K562 (cell line): ENCODE data around the gene ELMOD2. TPM values are rescaled to one million over a fixed set of nuclear protein-coding genes. Genes with fewer than 3 reads are reported as not detected.

ENCODE experiments used
- CHD2 ChIP-seq: IDR thresholded peaks from 2 replicates; pipeline ENCODE4 v1.6.1; 2011; ENCODE audit warnings: low read depth, low read length
- CHD4 ChIP-seq: fragments of 200-600 bp; sonication (generic); IDR thresholded peaks from 3 replicates; pipeline ENCODE4 v1.6.1; 2012; ENCODE audit warnings: low read depth, mild to moderate bottlenecking, mixed read lengths, low read length, inconsistent platforms; ENCODE audit not compliant: insufficient read depth, insufficient replicate concordance, poor library complexity, severe bottlenecking
- GATAD2B ChIP-seq: fragments of 450-650 bp; IDR thresholded peaks from 2 replicates; pipeline ENCODE4 v1.6.1; 2017; ENCODE audit warnings: mild to moderate bottlenecking, borderline replicate concordance
- KAT7 ChIP-seq: sonication (generic); formaldehyde crosslinking; IDR thresholded peaks from 2 replicates; pipeline ENCODE4 v1.8.0; 2022; ENCODE audit warnings: missing genetic modification reagents, mild to moderate bottlenecking, borderline replicate concordance
- MED1 ChIP-seq: sonication (generic); formaldehyde crosslinking; IDR thresholded peaks from 2 replicates; pipeline ENCODE4 v1.8.1; 2023; ENCODE audit warnings: missing genetic modification reagents, borderline replicate concordance
- NFYB ChIP-seq: IDR thresholded peaks from 2 replicates; pipeline ENCODE4 v1.6.1; 2011; ENCODE audit warnings: mild to moderate bottlenecking, moderate library complexity; ENCODE audit not compliant: insufficient read length; ENCODE audit errors: extremely low read depth
- RB1 ChIP-seq: fragments of 450-650 bp; IDR thresholded peaks from 2 replicates; pipeline ENCODE4 v1.6.1; 2017; ENCODE audit warnings: low read depth, mild to moderate bottlenecking
- SMAD4 ChIP-seq: fragments of 250-450 bp; sonication (Bioruptor Pico); conservative IDR thresholded peaks from 2 replicates; pipeline ENCODE4 v1.8.0; 2021; ENCODE audit warnings: inconsistent platforms, mild to moderate bottlenecking, moderate library complexity
- polyA plus RNA-seq, 8 experiments: library from polyadenylated mRNA; depleted of rRNA in 4 of 8; stranded (reverse) in 5 of 8; unstranded in 3 of 8; fragments of >200 nt; fragmentation: Nextera tagmentation in 2 of 8; fragmentation: Illumina TruSeq in 1 of 8; extraction: Ambion mirVana in 2 of 8; extraction: Trizol in 1 of 8; gene quantifications; 2 replicates each; pipeline versions ENCODE4 v1.2.1 to v1.2.3, GENCODE V29; 2011 to 2014; ENCODE audit warnings: inconsistent platforms in 1 of 8, missing spikeins in 1 of 8
- total RNA-seq, 7 experiments: library from RNA; depleted of rRNA in 6 of 7; stranded (reverse); fragments of >200 nt in 6 of 7; fragmentation: Illumina TruSeq in 2 of 7; extraction: Trizol in 2 of 7; gene quantifications; 2 replicates each; pipeline versions ENCODE4 v1.2.1 to v1.2.3, GENCODE V29; 2011 to 2021; ENCODE audit warnings: low replicate concordance in 1 of 7
- TF ChIP-seq, protein P1 (sequence below), 2 experiments: fragments of 450-650 bp in 1 of 2; IDR thresholded peaks; 2 replicates each; pipeline ENCODE4 v1.6.1; 2011 to 2017; ENCODE audit warnings: low read depth in 2 of 2, antibody characterized with exemption in 1 of 2, borderline replicate concordance in 1 of 2, low read length in 1 of 2, mild to moderate bottlenecking in 1 of 2, mixed read lengths in 1 of 2; ENCODE audit not compliant: control insufficient read depth in 1 of 2
- TF ChIP-seq, protein P2 (sequence below), 2 experiments: fragments of 450-650 bp; conservative IDR thresholded peaks; 2 replicates each; pipeline ENCODE4 v1.6.1; 2017; ENCODE audit warnings: mild to moderate bottlenecking in 2 of 2, moderate library complexity in 2 of 2
- TF ChIP-seq, protein P3 (sequence below): fragments of 200-800 bp; sonication (Bioruptor generic); IDR thresholded peaks from 2 replicates; pipeline ENCODE4 v1.6.1; 2016; ENCODE audit warnings: missing genetic modification characterization, missing compliant biosample characterization
- TF ChIP-seq, protein P4 (sequence below): fragments of 450-650 bp; IDR thresholded peaks from 2 replicates; pipeline ENCODE4 v1.6.1; 2017; ENCODE audit warnings: mild to moderate bottlenecking, moderate library complexity

ELMOD2 gene
- total and polyA plus RNA-seq, 9 of the 15 experiments (the other 6 are each of a cell fraction or from before 2014, with no cell fraction given): 11.0 to 23.3 (median 14.3) TPM

DNA sequence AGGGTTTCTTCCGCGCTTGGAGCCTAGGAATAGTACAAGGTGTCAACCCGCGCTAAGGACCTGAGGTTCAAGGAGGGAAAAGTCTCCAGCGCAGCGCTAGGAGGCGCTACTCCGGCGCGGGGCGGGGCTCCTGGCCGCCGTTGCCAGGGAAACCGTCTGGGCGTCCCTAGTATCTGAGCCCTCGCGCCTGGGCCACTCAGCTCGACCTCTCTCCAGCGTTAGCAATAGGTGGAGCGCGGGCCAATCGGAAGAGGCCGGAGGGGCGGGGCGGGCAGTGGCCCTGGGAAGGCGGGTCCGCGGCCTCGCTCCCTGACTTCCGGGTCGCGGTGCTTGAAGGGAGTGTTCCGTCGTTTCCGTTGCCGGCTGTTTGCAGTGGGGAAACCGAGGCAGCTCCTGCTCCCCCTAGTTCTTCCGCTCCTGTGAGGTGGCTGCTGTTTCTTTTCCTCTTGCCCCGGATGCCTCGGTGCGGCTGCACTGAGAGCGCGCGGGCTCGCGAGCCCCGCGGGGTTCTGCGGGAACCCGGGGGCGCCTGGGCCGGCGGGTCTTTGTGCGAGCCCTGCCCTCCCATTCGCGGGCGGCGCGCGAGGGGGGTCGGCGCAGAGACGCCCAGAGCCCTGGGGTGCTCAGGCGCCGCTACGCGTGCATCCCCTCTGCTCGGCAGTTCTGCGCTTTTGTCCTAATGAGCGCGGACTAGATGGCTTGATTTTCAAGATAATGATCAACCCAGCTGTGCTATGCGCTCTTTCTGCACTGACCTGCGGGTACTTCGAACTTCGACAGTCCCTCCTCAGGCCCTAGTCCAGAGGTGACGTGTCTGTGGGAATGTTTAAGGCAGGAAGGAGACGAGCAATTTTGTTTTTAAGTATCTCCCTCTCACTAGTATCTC lies at the start of gene ELMOD2 (continued):
- TF ChIP-seq, protein P1, sequence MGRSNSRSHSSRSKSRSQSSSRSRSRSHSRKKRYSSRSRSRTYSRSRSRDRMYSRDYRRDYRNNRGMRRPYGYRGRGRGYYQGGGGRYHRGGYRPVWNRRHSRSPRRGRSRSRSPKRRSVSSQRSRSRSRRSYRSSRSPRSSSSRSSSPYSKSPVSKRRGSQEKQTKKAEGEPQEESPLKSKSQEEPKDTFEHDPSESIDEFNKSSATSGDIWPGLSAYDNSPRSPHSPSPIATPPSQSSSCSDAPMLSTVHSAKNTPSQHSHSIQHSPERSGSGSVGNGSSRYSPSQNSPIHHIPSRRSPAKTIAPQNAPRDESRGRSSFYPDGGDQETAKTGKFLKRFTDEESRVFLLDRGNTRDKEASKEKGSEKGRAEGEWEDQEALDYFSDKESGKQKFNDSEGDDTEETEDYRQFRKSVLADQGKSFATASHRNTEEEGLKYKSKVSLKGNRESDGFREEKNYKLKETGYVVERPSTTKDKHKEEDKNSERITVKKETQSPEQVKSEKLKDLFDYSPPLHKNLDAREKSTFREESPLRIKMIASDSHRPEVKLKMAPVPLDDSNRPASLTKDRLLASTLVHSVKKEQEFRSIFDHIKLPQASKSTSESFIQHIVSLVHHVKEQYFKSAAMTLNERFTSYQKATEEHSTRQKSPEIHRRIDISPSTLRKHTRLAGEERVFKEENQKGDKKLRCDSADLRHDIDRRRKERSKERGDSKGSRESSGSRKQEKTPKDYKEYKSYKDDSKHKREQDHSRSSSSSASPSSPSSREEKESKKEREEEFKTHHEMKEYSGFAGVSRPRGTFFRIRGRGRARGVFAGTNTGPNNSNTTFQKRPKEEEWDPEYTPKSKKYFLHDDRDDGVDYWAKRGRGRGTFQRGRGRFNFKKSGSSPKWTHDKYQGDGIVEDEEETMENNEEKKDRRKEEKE (IDR thresholded peaks at IDR 0.05; ENCODE audit: borderline replicate concordance in 1 of 2, control insufficient read depth in 1 of 2, low read depth in 2 of 2, low read length in 1 of 2): no peak
- TF ChIP-seq MED1 (CRISPR knock-in tag): no peak
- TF ChIP-seq CHD4: no peak
- TF ChIP-seq KAT7: peak; percentile 20; the same call in 1 of the 2 replicates
- TF ChIP-seq GATAD2B: peak; percentile 86
- peak; percentile 83 for TF ChIP-seq NFYB
- peak; percentile 68 for TF ChIP-seq CHD2
- TF ChIP-seq, protein P2, sequence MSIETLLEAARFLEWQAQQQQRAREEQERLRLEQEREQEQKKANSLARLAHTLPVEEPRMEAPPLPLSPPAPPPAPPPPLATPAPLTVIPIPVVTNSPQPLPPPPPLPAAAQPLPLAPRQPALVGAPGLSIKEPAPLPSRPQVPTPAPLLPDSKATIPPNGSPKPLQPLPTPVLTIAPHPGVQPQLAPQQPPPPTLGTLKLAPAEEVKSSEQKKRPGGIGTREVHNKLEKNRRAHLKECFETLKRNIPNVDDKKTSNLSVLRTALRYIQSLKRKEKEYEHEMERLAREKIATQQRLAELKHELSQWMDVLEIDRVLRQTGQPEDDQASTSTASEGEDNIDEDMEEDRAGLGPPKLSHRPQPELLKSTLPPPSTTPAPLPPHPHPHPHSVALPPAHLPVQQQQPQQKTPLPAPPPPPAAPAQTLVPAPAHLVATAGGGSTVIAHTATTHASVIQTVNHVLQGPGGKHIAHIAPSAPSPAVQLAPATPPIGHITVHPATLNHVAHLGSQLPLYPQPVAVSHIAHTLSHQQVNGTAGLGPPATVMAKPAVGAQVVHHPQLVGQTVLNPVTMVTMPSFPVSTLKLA (conservative IDR thresholded peaks at IDR 0.05): peak; percentile 65 to 85; a peak in 3 of 4 replicates
- peak; percentile 85 for TF ChIP-seq RB1
- TF ChIP-seq, protein P3, sequence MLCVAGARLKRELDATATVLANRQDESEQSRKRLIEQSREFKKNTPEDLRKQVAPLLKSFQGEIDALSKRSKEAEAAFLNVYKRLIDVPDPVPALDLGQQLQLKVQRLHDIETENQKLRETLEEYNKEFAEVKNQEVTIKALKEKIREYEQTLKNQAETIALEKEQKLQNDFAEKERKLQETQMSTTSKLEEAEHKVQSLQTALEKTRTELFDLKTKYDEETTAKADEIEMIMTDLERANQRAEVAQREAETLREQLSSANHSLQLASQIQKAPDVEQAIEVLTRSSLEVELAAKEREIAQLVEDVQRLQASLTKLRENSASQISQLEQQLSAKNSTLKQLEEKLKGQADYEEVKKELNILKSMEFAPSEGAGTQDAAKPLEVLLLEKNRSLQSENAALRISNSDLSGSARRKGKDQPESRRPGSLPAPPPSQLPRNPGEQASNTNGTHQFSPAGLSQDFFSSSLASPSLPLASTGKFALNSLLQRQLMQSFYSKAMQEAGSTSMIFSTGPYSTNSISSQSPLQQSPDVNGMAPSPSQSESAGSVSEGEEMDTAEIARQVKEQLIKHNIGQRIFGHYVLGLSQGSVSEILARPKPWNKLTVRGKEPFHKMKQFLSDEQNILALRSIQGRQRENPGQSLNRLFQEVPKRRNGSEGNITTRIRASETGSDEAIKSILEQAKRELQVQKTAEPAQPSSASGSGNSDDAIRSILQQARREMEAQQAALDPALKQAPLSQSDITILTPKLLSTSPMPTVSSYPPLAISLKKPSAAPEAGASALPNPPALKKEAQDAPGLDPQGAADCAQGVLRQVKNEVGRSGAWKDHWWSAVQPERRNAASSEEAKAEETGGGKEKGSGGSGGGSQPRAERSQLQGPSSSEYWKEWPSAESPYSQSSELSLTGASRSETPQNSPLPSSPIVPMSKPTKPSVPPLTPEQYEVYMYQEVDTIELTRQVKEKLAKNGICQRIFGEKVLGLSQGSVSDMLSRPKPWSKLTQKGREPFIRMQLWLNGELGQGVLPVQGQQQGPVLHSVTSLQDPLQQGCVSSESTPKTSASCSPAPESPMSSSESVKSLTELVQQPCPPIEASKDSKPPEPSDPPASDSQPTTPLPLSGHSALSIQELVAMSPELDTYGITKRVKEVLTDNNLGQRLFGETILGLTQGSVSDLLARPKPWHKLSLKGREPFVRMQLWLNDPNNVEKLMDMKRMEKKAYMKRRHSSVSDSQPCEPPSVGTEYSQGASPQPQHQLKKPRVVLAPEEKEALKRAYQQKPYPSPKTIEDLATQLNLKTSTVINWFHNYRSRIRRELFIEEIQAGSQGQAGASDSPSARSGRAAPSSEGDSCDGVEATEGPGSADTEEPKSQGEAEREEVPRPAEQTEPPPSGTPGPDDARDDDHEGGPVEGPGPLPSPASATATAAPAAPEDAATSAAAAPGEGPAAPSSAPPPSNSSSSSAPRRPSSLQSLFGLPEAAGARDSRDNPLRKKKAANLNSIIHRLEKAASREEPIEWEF: no peak
- TF ChIP-seq, protein P4, sequence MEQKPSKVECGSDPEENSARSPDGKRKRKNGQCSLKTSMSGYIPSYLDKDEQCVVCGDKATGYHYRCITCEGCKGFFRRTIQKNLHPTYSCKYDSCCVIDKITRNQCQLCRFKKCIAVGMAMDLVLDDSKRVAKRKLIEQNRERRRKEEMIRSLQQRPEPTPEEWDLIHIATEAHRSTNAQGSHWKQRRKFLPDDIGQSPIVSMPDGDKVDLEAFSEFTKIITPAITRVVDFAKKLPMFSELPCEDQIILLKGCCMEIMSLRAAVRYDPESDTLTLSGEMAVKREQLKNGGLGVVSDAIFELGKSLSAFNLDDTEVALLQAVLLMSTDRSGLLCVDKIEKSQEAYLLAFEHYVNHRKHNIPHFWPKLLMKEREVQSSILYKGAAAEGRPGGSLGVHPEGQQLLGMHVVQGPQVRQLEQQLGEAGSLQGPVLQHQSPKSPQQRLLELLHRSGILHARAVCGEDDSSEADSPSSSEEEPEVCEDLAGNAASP: no peak
- 0 out of 2 replicates have a peak, but pooled peaks have one; percentile 57 for TF ChIP-seq SMAD4
